ENCODE data around the gene CCDC85C. TPM values are rescaled to one million over a fixed set of nuclear protein-coding genes. Genes with fewer than 3 reads are reported as not detected.

The CCDC85C gene
- polyA plus RNA-seq, 1 of the 3 experiments (the other 2 are of a cell fraction): 9.6 TPM

DNA sequence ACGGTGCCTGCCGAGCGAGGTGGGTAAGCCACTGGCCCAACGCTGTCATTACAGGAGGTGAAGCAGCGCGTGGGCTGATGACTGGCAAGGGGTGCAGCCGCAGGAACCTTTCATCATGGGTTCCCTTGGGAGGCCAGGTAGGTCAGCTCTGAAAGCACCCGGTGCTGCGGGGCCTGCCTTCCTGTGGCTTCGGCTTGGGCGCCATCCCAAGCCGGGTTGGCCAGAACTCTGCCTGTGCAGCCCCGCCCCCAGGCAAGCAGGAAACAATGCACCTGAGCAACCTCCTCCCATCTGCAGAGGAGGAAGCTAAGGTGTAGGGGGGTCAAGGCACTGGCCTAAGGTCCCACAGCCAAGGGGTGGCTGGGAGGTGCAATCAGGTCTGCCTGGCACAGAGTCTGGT, 21.0 kb upstream of the CCDC85C start:
- Histone ChIP-seq H3K9me2 (no peaks in the 10 kb centered on the region), H3K27me3 (ENCODE audit: insufficient read depth) (no peaks in the 10 kb centered on the region), H3K4me3 (ENCODE audit: low read depth in 2 of 2, low read length in 1 of 2) (no peak overlapping the region), H3F3A (replicated peaks; ENCODE audit: insufficient read depth) (peaks cover 26% of the 10 kb centered on the region), H3K9me3 (no peaks in the 10 kb centered on the region), H3K36me3 (replicated peaks in 1 of 2; ENCODE audit: control insufficient read depth in 1 of 2, insufficient read depth in 2 of 2, low read length in 1 of 2) (no peaks in the 10 kb centered on the region), H3K9ac (no peak overlapping the region), H3K4me1 (ENCODE audit: control insufficient read depth in 1 of 2, insufficient read depth in 2 of 2, low read depth in 1 of 2, low read length in 1 of 2) (peaks cover 29 to 38% of the 10 kb centered on the region in 2 experiments; a peak in 2 of 4 replicates), H3K79me2 (ENCODE audit: insufficient read depth) (no peaks in the 10 kb centered on the region), H3K27ac (ENCODE audit: low read depth in 2 of 2, low read length in 1 of 2) (no peak overlapping the region), H4K20me1 (ENCODE audit: insufficient read depth) (no peaks in the 10 kb centered on the region), H3K4me2 (no peak overlapping the region), H2AFZ (ENCODE audit: low read depth) (no peak overlapping the region)
- TF ChIP-seq SMC3 (IDR thresholded peaks at IDR 0.05; ENCODE audit: low read depth, low read length) (no peak), MAX (IDR thresholded peaks at IDR 0.05; ENCODE audit: low read depth) (no peak), TCF12 (IDR thresholded peaks at IDR 0.05) (no peak), RFX5 (IDR thresholded peaks at IDR 0.05; ENCODE audit: low read length) (no peak), GATA2 (CRISPR knock-in tag; IDR thresholded peaks at IDR 0.05) (no peak), NRF1 (IDR thresholded peaks at IDR 0.05; ENCODE audit: low read depth, low read length) (no peak), RAD21 (IDR thresholded peaks at IDR 0.05; ENCODE audit: low read length) (no peak), JUND (IDR thresholded peaks at IDR 0.05) (no peak), EZH2phosphoT487 (IDR thresholded peaks at IDR 0.05; ENCODE audit: borderline replicate concordance, low read depth) (no peak), FOXM1 (IDR thresholded peaks at IDR 0.05; ENCODE audit: low read depth) (no peak), NFIC (IDR thresholded peaks at IDR 0.05; ENCODE audit: borderline replicate concordance) (no peak), MEF2A (IDR thresholded peaks at IDR 0.05; ENCODE audit: borderline replicate concordance, low read depth) (no peak), EP300 (IDR thresholded peaks at IDR 0.05; ENCODE audit: borderline replicate concordance in 1 of 2, low read depth in 1 of 2, low read length in 1 of 2) (no peak), MXI1 (IDR thresholded peaks at IDR 0.05; ENCODE audit: low read depth, low read length) (no peak), REST (IDR thresholded peaks at IDR 0.05; ENCODE audit: low read depth, low read length) (no peak), TEAD4 (IDR thresholded peaks at IDR 0.05; ENCODE audit: borderline replicate concordance, insufficient read depth) (no peak)
- TF ChIP-seq, protein P1, sequence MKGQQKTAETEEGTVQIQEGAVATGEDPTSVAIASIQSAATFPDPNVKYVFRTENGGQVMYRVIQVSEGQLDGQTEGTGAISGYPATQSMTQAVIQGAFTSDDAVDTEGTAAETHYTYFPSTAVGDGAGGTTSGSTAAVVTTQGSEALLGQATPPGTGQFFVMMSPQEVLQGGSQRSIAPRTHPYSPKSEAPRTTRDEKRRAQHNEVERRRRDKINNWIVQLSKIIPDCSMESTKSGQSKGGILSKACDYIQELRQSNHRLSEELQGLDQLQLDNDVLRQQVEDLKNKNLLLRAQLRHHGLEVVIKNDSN (IDR thresholded peaks at IDR 0.05; ENCODE audit: borderline replicate concordance, low read depth): no peak
- TF ChIP-seq, protein P2, sequence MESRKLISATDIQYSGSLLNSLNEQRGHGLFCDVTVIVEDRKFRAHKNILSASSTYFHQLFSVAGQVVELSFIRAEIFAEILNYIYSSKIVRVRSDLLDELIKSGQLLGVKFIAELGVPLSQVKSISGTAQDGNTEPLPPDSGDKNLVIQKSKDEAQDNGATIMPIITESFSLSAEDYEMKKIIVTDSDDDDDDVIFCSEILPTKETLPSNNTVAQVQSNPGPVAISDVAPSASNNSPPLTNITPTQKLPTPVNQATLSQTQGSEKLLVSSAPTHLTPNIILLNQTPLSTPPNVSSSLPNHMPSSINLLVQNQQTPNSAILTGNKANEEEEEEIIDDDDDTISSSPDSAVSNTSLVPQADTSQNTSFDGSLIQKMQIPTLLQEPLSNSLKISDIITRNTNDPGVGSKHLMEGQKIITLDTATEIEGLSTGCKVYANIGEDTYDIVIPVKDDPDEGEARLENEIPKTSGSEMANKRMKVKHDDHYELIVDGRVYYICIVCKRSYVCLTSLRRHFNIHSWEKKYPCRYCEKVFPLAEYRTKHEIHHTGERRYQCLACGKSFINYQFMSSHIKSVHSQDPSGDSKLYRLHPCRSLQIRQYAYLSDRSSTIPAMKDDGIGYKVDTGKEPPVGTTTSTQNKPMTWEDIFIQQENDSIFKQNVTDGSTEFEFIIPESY (IDR thresholded peaks at IDR 0.05; ENCODE audit: borderline replicate concordance, low read depth): no peak
- TF ChIP-seq, protein P3, sequence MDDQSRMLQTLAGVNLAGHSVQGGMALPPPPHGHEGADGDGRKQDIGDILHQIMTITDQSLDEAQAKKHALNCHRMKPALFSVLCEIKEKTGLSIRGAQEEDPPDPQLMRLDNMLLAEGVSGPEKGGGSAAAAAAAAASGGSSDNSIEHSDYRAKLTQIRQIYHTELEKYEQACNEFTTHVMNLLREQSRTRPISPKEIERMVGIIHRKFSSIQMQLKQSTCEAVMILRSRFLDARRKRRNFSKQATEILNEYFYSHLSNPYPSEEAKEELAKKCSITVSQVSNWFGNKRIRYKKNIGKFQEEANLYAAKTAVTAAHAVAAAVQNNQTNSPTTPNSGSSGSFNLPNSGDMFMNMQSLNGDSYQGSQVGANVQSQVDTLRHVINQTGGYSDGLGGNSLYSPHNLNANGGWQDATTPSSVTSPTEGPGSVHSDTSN (IDR thresholded peaks at IDR 0.05): no peak
- 95% methylated on average over 7 of the region's 13 CpGs for WGBS (ENCODE audit: low lambda C conversion rate)
- CTCF ChIA-PET: interaction anchor here (1.3 to 4.2 kb wide), 3 partner anchors 49 to 107 kb away, joined by 4 to 28 read pairs (median 4); no protein-coding TSS in a partner anchor
- POLR2A ChIA-PET: no interaction called here
- no peak for DNase-seq
